Esophagus muscularis mucosa (tissue), 3 donors: ENCODE data around the gene GATAD2B.

Source experiments
- POLR2A ChIP-seq: fragments of 450-650 bp; IDR thresholded peaks from one replicate; pipeline ENCODE4 v1.6.1; 2017; ENCODE audit warnings: antibody characterized with exemption, moderate library complexity, mild to moderate bottlenecking, low read depth
- TF ChIP-seq, protein P1 (sequence below), 3 experiments: fragments of 200-600 bp in 2 of 3; fragments of 450-650 bp in 1 of 3; sonication (generic) in 2 of 3; IDR thresholded peaks; one replicate each; pipeline ENCODE4 v1.5.1; 2017 to 2019; ENCODE audit warnings: antibody characterized with exemption in 3 of 3, mild to moderate bottlenecking in 2 of 3, moderate library complexity in 1 of 3

DNA sequence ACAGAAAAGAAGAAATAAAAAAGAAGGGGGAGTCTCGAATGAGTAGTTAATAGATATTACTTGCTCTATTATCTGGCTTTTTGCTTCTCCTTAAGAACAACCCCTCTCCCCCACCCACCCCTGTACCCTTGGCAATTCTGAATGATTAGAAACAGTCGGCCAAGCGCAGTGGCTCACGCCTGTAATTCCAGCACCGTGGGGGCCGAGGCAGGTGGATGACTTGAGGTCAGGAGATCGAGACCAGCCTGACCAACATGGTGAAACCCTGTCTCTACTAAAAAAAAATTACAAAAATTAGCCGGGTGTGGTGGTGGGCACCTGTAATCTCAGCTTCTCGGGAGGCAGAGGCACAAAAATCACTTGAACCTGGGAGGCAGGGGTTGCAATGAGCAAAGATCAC, 42.7 kb downstream of the GATAD2B start:
- TF ChIP-seq POLR2A = no peak
- TF ChIP-seq, protein P1, sequence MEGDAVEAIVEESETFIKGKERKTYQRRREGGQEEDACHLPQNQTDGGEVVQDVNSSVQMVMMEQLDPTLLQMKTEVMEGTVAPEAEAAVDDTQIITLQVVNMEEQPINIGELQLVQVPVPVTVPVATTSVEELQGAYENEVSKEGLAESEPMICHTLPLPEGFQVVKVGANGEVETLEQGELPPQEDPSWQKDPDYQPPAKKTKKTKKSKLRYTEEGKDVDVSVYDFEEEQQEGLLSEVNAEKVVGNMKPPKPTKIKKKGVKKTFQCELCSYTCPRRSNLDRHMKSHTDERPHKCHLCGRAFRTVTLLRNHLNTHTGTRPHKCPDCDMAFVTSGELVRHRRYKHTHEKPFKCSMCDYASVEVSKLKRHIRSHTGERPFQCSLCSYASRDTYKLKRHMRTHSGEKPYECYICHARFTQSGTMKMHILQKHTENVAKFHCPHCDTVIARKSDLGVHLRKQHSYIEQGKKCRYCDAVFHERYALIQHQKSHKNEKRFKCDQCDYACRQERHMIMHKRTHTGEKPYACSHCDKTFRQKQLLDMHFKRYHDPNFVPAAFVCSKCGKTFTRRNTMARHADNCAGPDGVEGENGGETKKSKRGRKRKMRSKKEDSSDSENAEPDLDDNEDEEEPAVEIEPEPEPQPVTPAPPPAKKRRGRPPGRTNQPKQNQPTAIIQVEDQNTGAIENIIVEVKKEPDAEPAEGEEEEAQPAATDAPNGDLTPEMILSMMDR (IDR thresholded peaks at IDR 0.05) = no peak
